ENCODE data around the gene HELZ2. TPM values are rescaled to one million over a fixed set of nuclear protein-coding genes. Genes with fewer than 3 reads are reported as not detected.

The HELZ2 gene
- total and polyA plus RNA-seq, 3 donors from 2014 or later, result 7.1 to 22.9 (median 13.5) TPM

DNA sequence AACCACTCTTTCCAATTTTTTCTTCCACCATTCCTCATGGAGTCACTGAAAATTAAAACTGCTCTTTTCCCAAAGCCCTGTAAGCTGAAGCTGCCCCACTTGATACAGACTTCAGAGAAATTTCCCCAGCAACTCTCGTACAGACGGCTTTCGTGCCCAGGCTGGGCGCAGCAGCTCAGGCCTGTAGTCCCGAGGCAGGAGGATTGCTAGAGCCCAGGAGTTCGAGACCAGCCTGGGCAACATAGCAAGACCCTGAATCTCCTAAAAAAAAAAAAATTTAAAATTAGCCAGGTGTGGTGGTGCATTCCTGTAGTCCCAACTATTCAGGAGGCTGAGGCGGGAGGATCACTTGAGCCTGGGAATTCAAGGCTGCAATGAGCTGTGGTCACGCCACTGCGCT is 46.9 kb downstream of the HELZ2 start:
- Histone ChIP-seq H3K36me3 (ENCODE audit: low read depth, missing control alignments) (no peaks in the 10 kb centered on the region), H3K4me3 (no peak overlapping the region), H3K27ac (no peak overlapping the region), H3K9me3 (no peaks in the 10 kb centered on the region), H3K4me1 (peaks cover 5% of the 10 kb centered on the region), H3K27me3 (no peaks in the 10 kb centered on the region)
- DNase-seq, result no peak
- TF ChIP-seq, protein P1, sequence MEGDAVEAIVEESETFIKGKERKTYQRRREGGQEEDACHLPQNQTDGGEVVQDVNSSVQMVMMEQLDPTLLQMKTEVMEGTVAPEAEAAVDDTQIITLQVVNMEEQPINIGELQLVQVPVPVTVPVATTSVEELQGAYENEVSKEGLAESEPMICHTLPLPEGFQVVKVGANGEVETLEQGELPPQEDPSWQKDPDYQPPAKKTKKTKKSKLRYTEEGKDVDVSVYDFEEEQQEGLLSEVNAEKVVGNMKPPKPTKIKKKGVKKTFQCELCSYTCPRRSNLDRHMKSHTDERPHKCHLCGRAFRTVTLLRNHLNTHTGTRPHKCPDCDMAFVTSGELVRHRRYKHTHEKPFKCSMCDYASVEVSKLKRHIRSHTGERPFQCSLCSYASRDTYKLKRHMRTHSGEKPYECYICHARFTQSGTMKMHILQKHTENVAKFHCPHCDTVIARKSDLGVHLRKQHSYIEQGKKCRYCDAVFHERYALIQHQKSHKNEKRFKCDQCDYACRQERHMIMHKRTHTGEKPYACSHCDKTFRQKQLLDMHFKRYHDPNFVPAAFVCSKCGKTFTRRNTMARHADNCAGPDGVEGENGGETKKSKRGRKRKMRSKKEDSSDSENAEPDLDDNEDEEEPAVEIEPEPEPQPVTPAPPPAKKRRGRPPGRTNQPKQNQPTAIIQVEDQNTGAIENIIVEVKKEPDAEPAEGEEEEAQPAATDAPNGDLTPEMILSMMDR (IDR thresholded peaks at IDR 0.05), result no peak
- no peak for TF ChIP-seq POLR2A (IDR thresholded peaks at IDR 0.05)
- 87 to 88% methylated on average over 9 of the region's 9 CpGs for whole genome bisulfite sequencing, 2 donors
- intact Hi-C loops (cut with DNase I; ENCODE audit: low total_unique reads), result no loop called here

DNA sequence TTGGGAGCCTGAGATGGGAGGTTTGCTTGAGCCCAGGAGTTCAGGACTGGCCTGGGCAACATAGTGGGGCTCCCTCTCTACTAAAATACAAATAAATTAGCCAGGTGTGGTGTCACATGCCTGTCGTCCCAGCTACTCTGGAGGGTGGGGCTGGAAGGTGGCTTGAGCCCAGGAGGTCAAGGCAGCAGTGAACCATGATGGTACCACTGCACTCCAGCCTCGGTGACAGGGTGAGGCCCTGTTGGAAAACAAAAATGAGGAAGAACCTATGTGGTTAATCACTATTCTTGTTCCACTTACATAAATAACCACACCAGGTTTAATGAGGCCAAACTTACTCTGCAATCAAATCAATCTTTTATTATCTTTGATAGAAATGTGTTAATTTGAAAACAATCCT is 48.1 kb downstream of the HELZ2 start:
- H3K27me3 ChIP-seq, result no peaks in the 10 kb centered on the region
- no peak overlapping the region for H3K4me3 ChIP-seq

DNA sequence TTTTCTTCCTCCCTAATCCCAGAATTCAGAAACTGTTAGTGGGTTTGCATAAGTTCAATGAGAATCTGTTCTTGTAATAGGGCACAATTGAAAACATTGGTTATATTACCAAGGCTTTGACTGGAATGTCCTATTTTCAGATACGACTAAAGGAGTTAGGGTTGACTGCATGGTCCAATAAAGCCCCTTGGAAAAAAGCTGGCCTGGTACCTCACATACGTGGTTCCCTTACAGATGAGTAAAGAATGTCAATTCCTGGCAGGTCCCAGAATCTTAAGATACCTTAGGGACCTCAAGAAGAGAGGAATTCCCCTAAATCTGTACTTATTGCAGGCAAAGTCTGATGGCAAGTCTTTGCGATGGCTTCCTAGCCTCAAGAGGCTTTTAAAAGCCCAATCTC is 48.9 kb downstream of the HELZ2 start:
- 71% methylated on average over 3 of the region's 3 CpGs for WGBS, 2 donors
- no peak overlapping the region for H3K4me3 ChIP-seq
- DNase-seq, result no peak
- intact Hi-C loops (cut with DNase I; ENCODE audit: low total_unique reads), result no loop called here
- no peak for TF ChIP-seq POLR2A (IDR thresholded peaks at IDR 0.05)
- TF ChIP-seq, protein P1 (IDR thresholded peaks at IDR 0.05), result no peak
- H3K27ac ChIP-seq, result no peak overlapping the region
- no peaks in the 10 kb centered on the region for H3K36me3 ChIP-seq (ENCODE audit: low read depth, missing control alignments)
- peaks cover 14% of the 10 kb centered on the region for H3K4me1 ChIP-seq
- no peaks in the 10 kb centered on the region for H3K27me3 ChIP-seq
- H3K9me3 ChIP-seq, result no peaks in the 10 kb centered on the region

More for the DNA sequence above, 48.1 kb downstream of the HELZ2 start:
- H3K4me1 ChIP-seq, result peaks cover 14% of the 10 kb centered on the region
- TF ChIP-seq, protein P1 (IDR thresholded peaks at IDR 0.05), result no peak
- intact Hi-C loops (cut with DNase I; ENCODE audit: low total_unique reads), result no loop called here
- no peaks in the 10 kb centered on the region for H3K36me3 ChIP-seq (ENCODE audit: low read depth, missing control alignments)
- WGBS, 2 donors, result 33 to 77% methylated on average over 2 of the region's 2 CpGs
- DNase-seq, result no peak
- H3K27ac ChIP-seq, result no peak overlapping the region
- no peaks in the 10 kb centered on the region for H3K9me3 ChIP-seq

Other genes with a start within 250 kb of the HELZ2 start
- 1 to 10 TPM; 7.4 to 8.3 TPM for gene CHRNA4, start 212.9 kb downstream of the HELZ2 start, total RNA-seq
- gene CHRNA4, start 212.9 kb downstream of the HELZ2 start, polyA plus RNA-seq (ENCODE audit: insufficient read depth, low read depth, low replicate concordance), result 3.3 TPM
- 10 to 100 TPM; 49.2 to 60.9 TPM for gene KCNQ2, start 101.6 kb downstream of the HELZ2 start, total RNA-seq
- gene KCNQ2, start 101.6 kb downstream of the HELZ2 start, polyA plus RNA-seq (ENCODE audit: insufficient read depth, low read depth, low replicate concordance), result 36.2 TPM
- gene EEF1A2, start 75.2 kb downstream of the HELZ2 start, total RNA-seq, result 10 to 100 TPM in 1 of 2 donors, 1 to 10 TPM in 1; 9.8 to 15.9 TPM
- gene EEF1A2, start 75.2 kb downstream of the HELZ2 start, polyA plus RNA-seq (ENCODE audit: insufficient read depth, low read depth, low replicate concordance), result 19.1 TPM
- gene PPDPF, start 53.5 kb downstream of the HELZ2 start, total RNA-seq, result 100 to 1,000 TPM; 431 to 529 TPM
- gene PPDPF, start 53.5 kb downstream of the HELZ2 start, polyA plus RNA-seq (ENCODE audit: insufficient read depth, low read depth, low replicate concordance), result 207 TPM
- under 1 TPM in 1 of 2 donors, not detected in 1; 0.37 TPM for gene PTK6, start 36.9 kb downstream of the HELZ2 start, total RNA-seq
- 0.26 TPM for gene PTK6, start 36.9 kb downstream of the HELZ2 start, polyA plus RNA-seq (ENCODE audit: insufficient read depth, low read depth, low replicate concordance)
- gene SRMS, start 26.5 kb downstream of the HELZ2 start, total RNA-seq, result under 1 TPM; 0.19 to 0.24 TPM
- gene SRMS, start 26.5 kb downstream of the HELZ2 start, polyA plus RNA-seq (ENCODE audit: insufficient read depth, low read depth, low replicate concordance), result 0.42 TPM
- gene FNDC11, start 20.1 kb downstream of the HELZ2 start, total RNA-seq, result 100 to 1,000 TPM in 1 of 2 donors, 10 to 100 TPM in 1; 85.4 to 121 TPM
- gene FNDC11, start 20.1 kb downstream of the HELZ2 start, polyA plus RNA-seq (ENCODE audit: insufficient read depth, low read depth, low replicate concordance), result 147 TPM
- gene GMEB2, start 52.9 kb upstream of the HELZ2 start, total RNA-seq, result 10 to 100 TPM; 31.0 to 33.1 TPM
- 20.3 TPM for gene GMEB2, start 52.9 kb upstream of the HELZ2 start, polyA plus RNA-seq (ENCODE audit: insufficient read depth, low read depth, low replicate concordance)
- gene STMN3, start 79.2 kb upstream of the HELZ2 start, total RNA-seq, result 10 to 100 TPM in 1 of 2 donors, 1 to 10 TPM in 1; 8.4 to 16.5 TPM
- 15.1 TPM for gene STMN3, start 79.2 kb upstream of the HELZ2 start, polyA plus RNA-seq (ENCODE audit: insufficient read depth, low read depth, low replicate concordance)
- gene RTEL1, start 84.1 kb upstream of the HELZ2 start, total RNA-seq, result 10 to 100 TPM; 56.8 to 84.6 TPM
- gene RTEL1, start 84.1 kb upstream of the HELZ2 start, polyA plus RNA-seq (ENCODE audit: insufficient read depth, low read depth, low replicate concordance), result 34.2 TPM
- gene TNFRSF6B, start 122.4 kb upstream of the HELZ2 start, total RNA-seq, result 10 to 100 TPM; 26.2 to 30.5 TPM
- 3.0 TPM for gene TNFRSF6B, start 122.4 kb upstream of the HELZ2 start, polyA plus RNA-seq (ENCODE audit: insufficient read depth, low read depth, low replicate concordance)
- 10 to 100 TPM; 55.4 to 55.6 TPM for gene ARFRP1, start 133.7 kb upstream of the HELZ2 start, total RNA-seq
- gene ARFRP1, start 133.7 kb upstream of the HELZ2 start, polyA plus RNA-seq (ENCODE audit: insufficient read depth, low read depth, low replicate concordance), result 37.8 TPM
- 10 to 100 TPM; 53.1 to 57.3 TPM for gene ZGPAT, start 133.8 kb upstream of the HELZ2 start, total RNA-seq
- gene ZGPAT, start 133.8 kb upstream of the HELZ2 start, polyA plus RNA-seq (ENCODE audit: insufficient read depth, low read depth, low replicate concordance), result 43.1 TPM
- gene LIME1, start 162.4 kb upstream of the HELZ2 start, total RNA-seq, result 10 to 100 TPM; 41.4 to 47.4 TPM
- 5.6 TPM for gene LIME1, start 162.4 kb upstream of the HELZ2 start, polyA plus RNA-seq (ENCODE audit: insufficient read depth, low read depth, low replicate concordance)
- 100 to 1,000 TPM; 123 to 141 TPM for gene SLC2A4RG, start 165.5 kb upstream of the HELZ2 start, total RNA-seq
- gene SLC2A4RG, start 165.5 kb upstream of the HELZ2 start, polyA plus RNA-seq (ENCODE audit: insufficient read depth, low read depth, low replicate concordance), result 64.4 TPM